ENCODE results near the gene MYADML2. TPM values are rescaled to one million over a fixed set of nuclear protein-coding genes. Genes with fewer than 3 reads are reported as not detected.

MYADML2 gene
- total and polyA plus RNA-seq, 2 of the 8 experiments (the other 6 are each of a cell fraction or from before 2014, with no cell fraction given), result 0.26 to 0.47 TPM

DNA sequence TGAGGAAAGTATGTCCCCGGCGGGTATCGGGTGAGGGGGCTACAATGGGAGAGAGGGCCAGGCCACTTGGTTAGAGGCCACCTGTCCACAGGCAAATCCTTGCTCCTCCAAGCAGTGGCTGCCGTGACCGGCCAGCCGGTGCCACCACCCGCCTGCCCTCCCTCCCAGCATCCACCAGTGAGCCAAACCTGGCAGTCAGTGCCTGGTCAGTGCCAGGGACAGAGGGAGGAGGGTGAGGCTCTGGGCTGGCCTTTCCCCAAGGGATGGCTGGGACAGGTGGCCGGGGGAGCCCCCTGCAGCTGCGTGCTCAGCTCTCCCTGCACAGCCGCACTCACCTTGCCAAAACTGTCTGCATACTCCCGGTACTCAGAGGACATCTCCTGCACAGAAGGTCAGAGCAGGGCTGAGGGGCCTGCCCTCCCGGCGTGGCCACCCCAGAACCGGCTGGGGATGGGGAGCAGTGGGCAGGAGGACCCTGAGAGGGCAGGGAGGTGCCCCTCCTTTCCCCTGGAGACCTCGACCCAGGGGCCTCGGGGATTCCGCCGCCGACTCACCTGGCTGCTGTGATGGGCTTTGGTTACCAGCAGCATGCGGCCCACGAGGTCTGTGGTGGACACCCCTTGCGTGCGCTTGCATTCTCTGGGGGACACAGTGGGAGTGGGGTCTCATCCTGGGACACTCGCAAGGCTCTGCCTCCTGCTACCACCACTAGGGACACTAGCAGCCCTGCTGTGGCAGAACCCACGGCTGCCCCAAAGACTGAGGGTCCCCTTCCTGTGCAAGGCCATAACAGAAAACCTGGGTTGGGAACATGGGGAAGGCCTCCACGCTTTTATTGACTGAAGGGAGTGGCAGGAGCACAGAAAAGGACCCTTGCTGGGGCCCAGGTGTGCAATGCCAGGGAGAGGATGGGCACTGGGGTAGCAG lies 39.6 kb downstream of the MYADML2 start:
- FAIRE-seq (no peak), DNase-seq (ENCODE audit: low read depth in 1 of 2, low spot score in 2 of 2) (no peak)
- Histone ChIP-seq H3K18ac (ENCODE audit: extremely low read depth, low read length) (no peak overlapping the region), H2BK12ac (ENCODE audit: low read depth, low read length) (no peak overlapping the region), H2BK5ac (ENCODE audit: low read depth, low read length) (no peak overlapping the region), H2AFZ (ENCODE audit: low read length) (no peak overlapping the region), H3K4me3 (ENCODE audit: extremely low read depth in 1 of 4, insufficient read depth in 2 of 4, low read depth in 3 of 4, low read length in 4 of 4) (no peak overlapping the region), H4K8ac (ENCODE audit: extremely low read depth, insufficient read depth, low read length) (peak overlapping the region; percentile 63), H2BK120ac (replicated peaks; ENCODE audit: low read depth, low read length) (no peak overlapping the region), H3K4me2 (ENCODE audit: insufficient read depth in 1 of 2, low read depth in 2 of 2, low read length in 2 of 2) (no peak overlapping the region), H2AK5ac (ENCODE audit: low read depth, low read length) (no peak overlapping the region), H3K23ac (ENCODE audit: insufficient read length) (no peak overlapping the region), H3K14ac (ENCODE audit: insufficient read length) (no peak overlapping the region), H2BK15ac (ENCODE audit: low read length) (no peak overlapping the region), H3K4ac (replicated peaks; ENCODE audit: insufficient read length, low read depth, low read length) (no peak overlapping the region), H3K9me3 (ENCODE audit: insufficient read depth in 2 of 2, low read depth in 1 of 2, low read length in 1 of 2) (no peaks in the 10 kb centered on the region), H4K91ac (replicated peaks; ENCODE audit: insufficient read length, low read length) (no peak overlapping the region), H3K79me2 (ENCODE audit: control insufficient read depth in 1 of 2, insufficient read depth in 2 of 2, low read length in 2 of 2) (no peaks in the 10 kb centered on the region), H3K27ac (ENCODE audit: low read depth, low read length) (no peak overlapping the region), H3K79me1 (ENCODE audit: low read depth, low read length) (peaks cover 2% of the 10 kb centered on the region; the same call in 1 of the 2 replicates), H3K9ac (replicated peaks in 1 of 4; ENCODE audit: extremely low read depth in 1 of 4, low read depth in 3 of 4, low read length in 3 of 4) (no peak overlapping the region), H2BK20ac (ENCODE audit: low read length) (no peak overlapping the region), H3K56ac (replicated peaks; ENCODE audit: insufficient read length, low read depth, low read length) (no peak overlapping the region), H3K27me3 (replicated peaks in 1 of 4; ENCODE audit: control insufficient read depth in 3 of 4, extremely low read depth in 1 of 4, insufficient read depth in 3 of 4, low read length in 3 of 4) (peaks cover 0 to 11% (median 5%) of the 10 kb centered on the region in 4 experiments; a peak in 4 of 7 replicates), H4K5ac (ENCODE audit: insufficient read length, low read depth, low read length) (no peak overlapping the region), H3K36me3 (ENCODE audit: control insufficient read depth in 2 of 4, insufficient read depth in 4 of 4, low read length in 3 of 4) (no peaks in the 10 kb centered on the region; a peak in 3 of 8 replicates), H4K20me1 (replicated peaks in 1 of 2; ENCODE audit: control insufficient read depth in 1 of 2, insufficient read depth in 2 of 2, low read length in 2 of 2) (peaks cover 3 to 22% of the 10 kb centered on the region in 2 experiments), H3K4me1 (replicated peaks in 1 of 4; ENCODE audit: control insufficient read depth in 3 of 4, insufficient read depth in 4 of 4, low read length in 3 of 4) (peaks cover 0 to 10% (median 6%) of the 10 kb centered on the region in 4 experiments; a peak in 3 of 7 replicates), H3K23me2 (ENCODE audit: low read depth, low read length) (peaks cover 7% of the 10 kb centered on the region; the same call in 1 of the 2 replicates)
- ChIA-PET CTCF (ENCODE audit: partially characterized antibody) (interaction anchor here (1.0 to 1.7 kb wide), 5 partner anchors 16 to 114 kb away, joined by 4 to 7 read pairs (median 4); no protein-coding TSS in a partner anchor), POLR2A (ENCODE audit: partially characterized antibody) (interaction anchor here (1.4 to 1.7 kb wide), 3 partner anchors 14 to 19 kb away, joined by 4 to 5 read pairs (median 5); no protein-coding TSS in a partner anchor)
- 91% methylated on average over 22 of the region's 26 CpGs; no CpG with 5 or more reads in 1 of the 2 experiments for WGBS, 2 experiments (ENCODE audit: extremely low coverage in 1 of 2, insufficient coverage in 1 of 2, insufficient read length in 1 of 2, insufficient replicate concordance in 2 of 2, low coverage in 1 of 2, low lambda C conversion rate in 2 of 2, missing lambda C conversion rate in 1 of 2)
